Suprapubic skin (tissue), 4 donors: ENCODE results near the gene LIMA1. TPM values are rescaled to one million over a fixed set of nuclear protein-coding genes. Genes with fewer than 3 reads are reported as not detected.

Experiments
- DNase-seq, 2 donors: peaks; one replicate each; pipeline ENCODE4 v3.0.0-alpha.2; 2019; ENCODE audit warnings: low spot score in 2 of 2
- H3K27ac ChIP-seq: fragments of 200-600 bp; sonication (generic); one replicate; pipeline ENCODE4 v1.5.1; 2019
- H3K27me3 ChIP-seq: fragments of 200-600 bp; sonication (generic); one replicate; pipeline ENCODE4 v1.5.1; 2019
- H3K36me3 ChIP-seq: fragments of 200-600 bp; sonication (generic); one replicate; pipeline ENCODE4 v1.5.1; 2019
- H3K4me1 ChIP-seq: fragments of 200-600 bp; sonication (generic); one replicate; pipeline ENCODE4 v1.5.1; 2019
- H3K4me3 ChIP-seq: fragments of 200-600 bp; sonication (generic); one replicate; pipeline ENCODE4 v1.5.1; 2019; ENCODE audit warnings: mild to moderate bottlenecking
- H3K9me3 ChIP-seq: fragments of 200-600 bp; sonication (generic); one replicate; pipeline ENCODE4 v1.5.1; 2019
- CTCF ChIP-seq, 2 donors: fragments of 200-600 bp in 1 of 2; fragments of 450-650 bp in 1 of 2; sonication (generic) in 1 of 2; IDR thresholded peaks; one replicate each; pipeline ENCODE4 v1.5.1; 2016 to 2019; ENCODE audit warnings: antibody characterized with exemption in 2 of 2, mild to moderate bottlenecking in 1 of 2, moderate library complexity in 1 of 2
- EP300 ChIP-seq: sonication (generic); formaldehyde crosslinking; IDR thresholded peaks from one replicate; pipeline ENCODE4 v1.6.1; 2017; ENCODE audit warnings: antibody characterized with exemption
- POLR2A ChIP-seq, 2 donors: fragments of 450-650 bp; IDR thresholded peaks; one replicate each; pipeline ENCODE4 v1.6.1; 2017; ENCODE audit warnings: antibody characterized with exemption in 2 of 2, mild to moderate bottlenecking in 2 of 2, moderate library complexity in 2 of 2
- POLR2AphosphoS5 ChIP-seq, 3 donors: sonication (generic); formaldehyde crosslinking; IDR thresholded peaks; one replicate each; pipeline ENCODE4 v1.6.1; 2017; ENCODE audit warnings: antibody characterized with exemption in 3 of 3
- WGBS: methylation state at CpG from one replicate; pipeline ENCODE4 v1.1.5; 2018; 5-methylcytosine and 5-hydroxymethylcytosine counted together
- total RNA-seq, 4 donors: library from RNA; depleted of rRNA; stranded (reverse); fragments of >200 nt; gene quantifications; one replicate each; pipeline ENCODE4 v1.1.0, GENCODE V29; 2016

The LIMA1 gene
- total RNA-seq, 4 donors from 2014 or later: 66.6 to 105 (median 89.6) TPM

- TF ChIP-seq CTCF (IDR thresholded peaks at IDR 0.05) (no peak), EP300 (no peak), POLR2AphosphoS5 (IDR thresholded peaks at IDR 0.05) (no peak), POLR2A (IDR thresholded peaks at IDR 0.05) (no peak)
- Histone ChIP-seq H3K4me1 (no peaks in the 10 kb centered on the region), H3K27ac (no peak overlapping the region), H3K36me3 (peaks cover 61% of the 10 kb centered on the region), H3K9me3 (no peaks in the 10 kb centered on the region), H3K27me3 (no peaks in the 10 kb centered on the region), H3K4me3 (no peak overlapping the region)
- WGBS: 60% methylated on average over 4 of the region's 4 CpGs
- DNase-seq: no peak
Measured at GRCh38 chr12:50129290-50129689, 154.0 kb downstream of the LIMA1 start.

GRCh38 chr12:50127546-50127945 lies 155.8 kb downstream of the LIMA1 start:
- H3K4me3 ChIP-seq: no peak overlapping the region
- H3K4me1 ChIP-seq: no peaks in the 10 kb centered on the region
- no peaks in the 10 kb centered on the region for H3K27me3 ChIP-seq
- no peak overlapping the region for H3K27ac ChIP-seq
- WGBS: 50% methylated on average over 2 of the region's 2 CpGs
- H3K36me3 ChIP-seq: peaks cover 57% of the 10 kb centered on the region
- H3K9me3 ChIP-seq: no peaks in the 10 kb centered on the region
- TF ChIP-seq CTCF (IDR thresholded peaks at IDR 0.05) (no peak), POLR2AphosphoS5 (IDR thresholded peaks at IDR 0.05) (no peak), POLR2A (IDR thresholded peaks at IDR 0.05) (no peak), EP300 (no peak)
- DNase-seq: no peak

Other genes with a start within 250 kb of the LIMA1 start
- 1 to 10 TPM in 3 of 4 donors, under 1 TPM in 1; 0.59 to 2.2 (median 1.5) TPM for gene ASIC1, start 225.9 kb downstream of the LIMA1 start, total RNA-seq
- gene SMARCD1, start 198.2 kb downstream of the LIMA1 start, total RNA-seq: 10 to 100 TPM; 62.8 to 86.5 (median 69.7) TPM
- gene GPD1, start 179.5 kb downstream of the LIMA1 start, total RNA-seq: 10 to 100 TPM; 49.5 to 74.5 (median 61.8) TPM
- gene COX14, start 171.3 kb downstream of the LIMA1 start, total RNA-seq: 10 to 100 TPM; 29.4 to 45.5 (median 34.6) TPM
- 10 to 100 TPM; 29.4 to 45.1 (median 38.9) TPM for gene CERS5, start 116.2 kb downstream of the LIMA1 start, total RNA-seq
- gene FAM186A, start 113.1 kb upstream of the LIMA1 start, total RNA-seq: not detected
- 10 to 100 TPM; 23.5 to 43.0 (median 26.9) TPM for gene LARP4, start 117.4 kb upstream of the LIMA1 start, total RNA-seq
- gene DIP2B, start 221.5 kb upstream of the LIMA1 start, total RNA-seq: 10 to 100 TPM; 68.6 to 97.2 (median 73.7) TPM